Mucosa of descending colon (tissue), 3 donors: Measurements from ENCODE around the gene RBM42. TPM values are rescaled to one million over a fixed set of nuclear protein-coding genes. Genes with fewer than 3 reads are reported as not detected.

Experiments used
- ATAC-seq: fragments of 200-7000 bp; cut with Tn5 transposase; one replicate; pipeline ENCODE4 v1.9.1; 2020; ENCODE audit warnings: mild to moderate bottlenecking, moderate library complexity
- DNase-seq, 3 donors: peaks; one replicate each; pipeline ENCODE4 v3.0.0-alpha.2; 2020
- H3K36me3 ChIP-seq: fragments of 200-600 bp; one replicate; pipeline ENCODE4 v1.8.0; 2021; ENCODE audit warnings: low read depth, mild to moderate bottlenecking
- H3K4me1 ChIP-seq: fragments of 200-600 bp; one replicate; pipeline ENCODE4 v1.8.0; 2021; ENCODE audit warnings: low read depth, mild to moderate bottlenecking
- H3K4me3 ChIP-seq: fragments of 200-600 bp; one replicate; pipeline ENCODE4 v1.8.0; 2021; ENCODE audit warnings: mild to moderate bottlenecking
- H3K9me3 ChIP-seq: fragments of 200-600 bp; one replicate; pipeline ENCODE4 v1.8.0; 2021; ENCODE audit warnings: mild to moderate bottlenecking
- intact Hi-C, 2 donors: fragments of 100-400 bp; cut with DNase I in 1 of 2; cut with micrococcal nuclease in 1 of 2; formaldehyde crosslinking; loops; one replicate each; pipeline versions ENCODE4 v1.11.0 to v1.11.1; 2022; cut with DNase I, micrococcal nuclease
- total RNA-seq, 3 donors: library from RNA; stranded (reverse); fragmentation: NEBNext Ultra II Directional in 2 of 3; extraction: Animal tissue kit (Norgen Biotek cat#: 25700) in 2 of 3; gene quantifications; one replicate each; pipeline versions ENCODE4 v1.2.1 to v1.2.4, GENCODE V29; 2021 to 2023
- TF ChIP-seq, protein P1 (sequence below): fragments of 200-600 bp; IDR thresholded peaks from one replicate; pipeline ENCODE4 v1.8.0; 2022; ENCODE audit warnings: antibody characterized with exemption, mild to moderate bottlenecking
- donor health status: DM: no; HTN: no; CAD: no; lungs with moderate emphysema.
- donor health status: DM: no; HTN: no; CAD: no.
- donor health status: DM: no; HTN: yes; CAD: no.

RBM42 gene
- total RNA-seq, 3 donors from 2014 or later, result 67.4 to 73.3 (median 67.6) TPM

GRCh38 chr19:35656700-35657099, 27.9 kb downstream of the RBM42 start:
- H3K36me3 ChIP-seq, result peaks cover 21% of the 10 kb centered on the region
- DNase-seq (no peak), ATAC-seq (no peak)
- H3K9me3 ChIP-seq, result no peaks in the 10 kb centered on the region
- no peak overlapping the region for H3K4me3 ChIP-seq
- no peaks in the 10 kb centered on the region for H3K4me1 ChIP-seq
- TF ChIP-seq, protein P1, sequence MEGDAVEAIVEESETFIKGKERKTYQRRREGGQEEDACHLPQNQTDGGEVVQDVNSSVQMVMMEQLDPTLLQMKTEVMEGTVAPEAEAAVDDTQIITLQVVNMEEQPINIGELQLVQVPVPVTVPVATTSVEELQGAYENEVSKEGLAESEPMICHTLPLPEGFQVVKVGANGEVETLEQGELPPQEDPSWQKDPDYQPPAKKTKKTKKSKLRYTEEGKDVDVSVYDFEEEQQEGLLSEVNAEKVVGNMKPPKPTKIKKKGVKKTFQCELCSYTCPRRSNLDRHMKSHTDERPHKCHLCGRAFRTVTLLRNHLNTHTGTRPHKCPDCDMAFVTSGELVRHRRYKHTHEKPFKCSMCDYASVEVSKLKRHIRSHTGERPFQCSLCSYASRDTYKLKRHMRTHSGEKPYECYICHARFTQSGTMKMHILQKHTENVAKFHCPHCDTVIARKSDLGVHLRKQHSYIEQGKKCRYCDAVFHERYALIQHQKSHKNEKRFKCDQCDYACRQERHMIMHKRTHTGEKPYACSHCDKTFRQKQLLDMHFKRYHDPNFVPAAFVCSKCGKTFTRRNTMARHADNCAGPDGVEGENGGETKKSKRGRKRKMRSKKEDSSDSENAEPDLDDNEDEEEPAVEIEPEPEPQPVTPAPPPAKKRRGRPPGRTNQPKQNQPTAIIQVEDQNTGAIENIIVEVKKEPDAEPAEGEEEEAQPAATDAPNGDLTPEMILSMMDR, result no peak
- intact Hi-C loops, result no loop called here

DNA sequence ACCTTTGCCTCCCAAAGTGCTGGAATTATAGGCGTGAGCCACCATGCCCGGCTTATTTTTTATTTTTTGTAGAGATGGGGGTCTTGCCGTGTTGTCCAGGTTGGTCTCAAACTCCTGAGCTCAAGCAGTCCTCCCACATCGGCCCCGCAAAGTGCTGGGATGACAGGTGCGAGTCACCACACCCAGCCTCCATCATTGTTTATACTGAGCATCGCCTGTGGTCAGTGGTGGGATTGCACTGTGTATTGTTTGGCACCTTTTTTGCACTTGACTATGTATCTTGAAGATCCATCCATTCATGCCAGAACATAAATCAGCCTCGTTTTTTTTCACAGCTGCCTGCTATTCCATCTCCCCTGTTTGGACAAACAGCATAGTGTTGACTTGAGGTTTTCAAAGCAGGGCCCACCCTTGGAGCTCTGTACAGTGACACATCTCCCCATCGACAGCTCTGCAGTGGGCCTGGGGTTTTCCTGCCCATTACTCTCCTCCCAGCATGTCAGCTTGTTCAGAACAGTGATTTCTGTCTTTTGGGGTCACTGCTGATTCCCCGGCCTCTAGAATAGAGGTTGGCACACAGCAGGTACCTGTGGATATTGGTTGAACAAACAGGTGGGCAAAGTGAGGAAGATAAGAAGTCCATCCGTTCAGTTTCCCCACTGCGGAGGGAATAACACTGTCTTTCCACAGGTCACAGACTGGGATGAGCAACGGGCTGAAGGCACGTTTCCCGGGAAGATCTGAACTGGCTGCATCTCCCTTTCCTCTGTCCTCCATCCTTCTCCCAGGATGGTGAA, 29.3 kb downstream of the RBM42 start:
- H3K36me3 ChIP-seq, result peaks cover 21% of the 10 kb centered on the region
- TF ChIP-seq, protein P1, result no peak
- H3K4me3 ChIP-seq, result no peak overlapping the region
- no peaks in the 10 kb centered on the region for H3K4me1 ChIP-seq
- peak; percentile 40 for ATAC-seq
- intact Hi-C loops, result no loop called here
- H3K9me3 ChIP-seq, result no peaks in the 10 kb centered on the region
- no peak for DNase-seq

GRCh38 chr19:35661995-35662340, 33.1 kb downstream of the RBM42 start:
- DNase-seq (no peak), ATAC-seq (no peak)
- Histone ChIP-seq H3K36me3 (peaks cover 4% of the 10 kb centered on the region), H3K4me3 (no peak overlapping the region), H3K9me3 (no peaks in the 10 kb centered on the region), H3K4me1 (no peaks in the 10 kb centered on the region)
- intact Hi-C loops, result no loop called here
- TF ChIP-seq, protein P1, result no peak

- Histone ChIP-seq H3K4me1 (no peaks in the 10 kb centered on the region), H3K36me3 (no peaks in the 10 kb centered on the region), H3K9me3 (no peaks in the 10 kb centered on the region), H3K4me3 (no peak overlapping the region)
- ATAC-seq, result no peak
- intact Hi-C loops, result no loop called here
- TF ChIP-seq, protein P1, result no peak
- no peak for DNase-seq
These were observed 35.1 kb downstream of the RBM42 start for GRCh38 chr19:35663981-35664380.

GRCh38 chr19:35665157-35665556, 36.3 kb downstream of the RBM42 start:
- intact Hi-C loops, result no loop called here
- no peaks in the 10 kb centered on the region for H3K9me3 ChIP-seq
- H3K4me1 ChIP-seq, result no peaks in the 10 kb centered on the region
- TF ChIP-seq, protein P1, result no peak
- H3K36me3 ChIP-seq, result no peaks in the 10 kb centered on the region
- H3K4me3 ChIP-seq, result no peak overlapping the region
- no peak for DNase-seq
- no peak for ATAC-seq
